Uterine smooth muscle cell (primary cell): ENCODE measurements around the gene TAAR6. TPM values are rescaled to one million over a fixed set of nuclear protein-coding genes. Genes with fewer than 3 reads are reported as not detected.

Experiments used
- total RNA-seq: library from RNA; depleted of rRNA; stranded (reverse); fragments of >200 nt; gene quantifications from 2 replicates; pipeline ENCODE4 v1.2.3, GENCODE V29; 2014

TAAR6 gene
- total RNA-seq: not detected in 2 replicates

GRCh38 chr6:132570221-132570777 lies at the start of gene TAAR6:
TAAR6 (plus strand) TSS chr6:132570322; CDS start chr6:132570322, 0 bp downstream.

GRCh38 chr6:132537977-132538376 lies 32.1 kb upstream of the TAAR6 start, which contains the start of gene TAAR9:
TAAR9 (plus strand) TSS chr6:132538277; CDS start chr6:132538290, 13 bp downstream.

GRCh38 chr6:132552372-132552771 lies 17.8 kb upstream of the TAAR6 start, which contains the start of gene TAAR8:
TAAR8 (plus strand) TSS chr6:132552672; CDS start chr6:132552693, 21 bp downstream.

GRCh38 chr6:132589454-132589853 lies 19.3 kb downstream of the TAAR6 start, which contains the start of gene TAAR5:
TAAR5 (minus strand) TSS chr6:132589741; CDS start chr6:132589686, 55 bp downstream.

Other genes starting within 250 kb of the TAAR6 start
- gene MOXD1, start 168.8 kb upstream of the TAAR6 start, total RNA-seq: 21.8 and 44.4 TPM in 2 replicates
- 46.9 and 57.2 TPM in 2 replicates for gene STX7, start 57.2 kb upstream of the TAAR6 start, total RNA-seq
- not detected in 2 replicates for gene TAAR9, start 32.0 kb upstream of the TAAR6 start, total RNA-seq
- not detected in 2 replicates for gene TAAR8, start 17.6 kb upstream of the TAAR6 start, total RNA-seq
- not detected in 2 replicates for gene TAAR5, start 19.4 kb downstream of the TAAR6 start, total RNA-seq
- gene TAAR2, start 54.0 kb downstream of the TAAR6 start, total RNA-seq: not detected in 2 replicates
- gene TAAR1, start 88.9 kb downstream of the TAAR6 start, total RNA-seq: not detected in 2 replicates
- under 0.01 TPM in 1 of 2 replicates, not detected in the other for gene VNN1, start 143.7 kb downstream of the TAAR6 start, total RNA-seq
- gene VNN2, start 187.6 kb downstream of the TAAR6 start, total RNA-seq: not detected in 2 replicates
- 6.3 and 6.4 TPM in 2 replicates for gene SLC18B1, start 228.3 kb downstream of the TAAR6 start, total RNA-seq
- 798 and 1,118 TPM in 2 replicates for gene RPS12, start 244.2 kb downstream of the TAAR6 start, total RNA-seq